ENCODE results near the gene CPSF4L.

DNA sequence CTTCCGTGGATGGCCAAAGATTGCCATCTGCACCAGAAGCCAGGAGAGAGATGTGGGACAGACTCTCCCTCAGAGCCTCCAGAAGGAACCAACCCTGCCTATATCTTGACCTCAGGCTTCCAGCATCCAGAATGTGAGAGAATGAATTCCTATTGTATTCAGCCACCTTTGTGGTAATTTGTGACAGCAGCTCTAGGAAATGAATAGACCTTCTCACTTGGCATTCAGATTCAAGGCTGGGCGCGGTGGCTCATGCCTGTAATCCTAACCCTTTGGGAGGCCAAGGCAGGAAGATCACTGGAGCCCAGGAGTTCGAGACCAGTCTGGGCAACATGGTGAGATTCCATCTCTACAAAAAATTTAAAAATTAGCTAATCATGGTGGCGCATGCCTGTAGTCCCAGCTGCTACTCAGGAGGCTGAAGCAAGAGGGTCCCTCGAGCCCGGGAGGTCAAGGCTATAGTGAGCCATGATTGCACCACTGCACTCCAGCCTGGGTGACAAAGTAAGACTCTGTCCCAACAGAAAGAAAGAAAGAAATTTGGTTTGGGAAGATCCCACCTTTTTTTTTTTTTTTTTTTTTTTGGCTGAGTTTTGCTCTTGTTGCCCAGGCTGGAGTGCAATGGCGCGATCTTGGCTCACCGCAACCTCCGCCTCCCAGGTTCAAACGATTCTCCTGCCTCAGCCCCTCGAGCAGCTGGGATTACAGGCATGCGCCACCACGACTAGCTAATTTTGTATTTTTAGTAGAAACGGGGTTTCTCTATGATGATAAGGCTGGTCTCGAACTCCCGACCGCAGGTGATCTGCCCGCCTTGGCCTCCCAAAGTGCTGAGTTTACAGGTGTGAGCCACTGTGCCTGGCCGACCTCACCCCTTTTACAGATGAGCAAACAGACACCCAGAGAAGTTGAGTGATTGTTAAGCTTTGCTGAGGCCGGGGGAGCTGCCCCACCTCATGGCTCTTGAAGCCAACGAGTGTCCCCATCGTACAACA, 4.3 kb upstream of the CPSF4L start:
- TF ChIP-seq, protein P1, sequence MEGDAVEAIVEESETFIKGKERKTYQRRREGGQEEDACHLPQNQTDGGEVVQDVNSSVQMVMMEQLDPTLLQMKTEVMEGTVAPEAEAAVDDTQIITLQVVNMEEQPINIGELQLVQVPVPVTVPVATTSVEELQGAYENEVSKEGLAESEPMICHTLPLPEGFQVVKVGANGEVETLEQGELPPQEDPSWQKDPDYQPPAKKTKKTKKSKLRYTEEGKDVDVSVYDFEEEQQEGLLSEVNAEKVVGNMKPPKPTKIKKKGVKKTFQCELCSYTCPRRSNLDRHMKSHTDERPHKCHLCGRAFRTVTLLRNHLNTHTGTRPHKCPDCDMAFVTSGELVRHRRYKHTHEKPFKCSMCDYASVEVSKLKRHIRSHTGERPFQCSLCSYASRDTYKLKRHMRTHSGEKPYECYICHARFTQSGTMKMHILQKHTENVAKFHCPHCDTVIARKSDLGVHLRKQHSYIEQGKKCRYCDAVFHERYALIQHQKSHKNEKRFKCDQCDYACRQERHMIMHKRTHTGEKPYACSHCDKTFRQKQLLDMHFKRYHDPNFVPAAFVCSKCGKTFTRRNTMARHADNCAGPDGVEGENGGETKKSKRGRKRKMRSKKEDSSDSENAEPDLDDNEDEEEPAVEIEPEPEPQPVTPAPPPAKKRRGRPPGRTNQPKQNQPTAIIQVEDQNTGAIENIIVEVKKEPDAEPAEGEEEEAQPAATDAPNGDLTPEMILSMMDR (conservative IDR thresholded peaks at IDR 0.05; ENCODE audit: low read depth, low read length) = no peak
- no peak for TF ChIP-seq EZH2 (IDR thresholded peaks at IDR 0.05; ENCODE audit: borderline replicate concordance, low read depth, low read length, poor library complexity, severe bottlenecking)

All from A673 (cell line).